Measurements from ENCODE around the gene MANBA.

The MANBA gene

GRCh38 chr4:102678107-102678506 is 82.7 kb downstream of the MANBA start:
- no peak for DNase-seq (ENCODE audit: low spot score)

- no peak for DNase-seq (ENCODE audit: low spot score)
Measured at GRCh38 chr4:102675141-102675540, 85.6 kb downstream of the MANBA start.

- no peak for DNase-seq (ENCODE audit: low spot score)
Measured at GRCh38 chr4:102667001-102667400, 93.8 kb downstream of the MANBA start.

- DNase-seq (ENCODE audit: low spot score): no peak
Measured at GRCh38 chr4:102665527-102665926, 95.2 kb downstream of the MANBA start.

- DNase-seq (ENCODE audit: low spot score): no peak
Measured at GRCh38 chr4:102663073-102663472, 97.7 kb downstream of the MANBA start.

GRCh38 chr4:102657206-102657605 is 103.6 kb downstream of the MANBA start:
- DNase-seq (ENCODE audit: low spot score): no peak

GRCh38 chr4:102647117-102647516 is 113.7 kb downstream of the MANBA start:
- DNase-seq (ENCODE audit: low spot score): no peak

- DNase-seq (ENCODE audit: low spot score): no peak
Measured at GRCh38 chr4:102642631-102643298, 118.0 kb downstream of the MANBA start.

GRCh38 chr4:102641793-102642192 is 119.0 kb downstream of the MANBA start:
- DNase-seq (ENCODE audit: low spot score): no peak

- no peak for DNase-seq (ENCODE audit: low spot score)
Measured at GRCh38 chr4:102640669-102641068, 120.1 kb downstream of the MANBA start.

- peak; percentile 20 for DNase-seq (ENCODE audit: low spot score)
Measured at GRCh38 chr4:102639598-102639997, 121.2 kb downstream of the MANBA start.

- DNase-seq (ENCODE audit: low spot score): no peak
Measured at GRCh38 chr4:102638621-102639020, 122.1 kb downstream of the MANBA start.

- no peak for DNase-seq (ENCODE audit: low spot score)
Measured at GRCh38 chr4:102637391-102637790, 123.4 kb downstream of the MANBA start.

GRCh38 chr4:102633100-102633499 is 127.7 kb downstream of the MANBA start:
- no peak for DNase-seq (ENCODE audit: low spot score)

- DNase-seq (ENCODE audit: low spot score): no peak
Measured at GRCh38 chr4:102632241-102633065, 128.3 kb downstream of the MANBA start.

GRCh38 chr4:102631616-102632015 is 129.2 kb downstream of the MANBA start:
- no peak for DNase-seq (ENCODE audit: low spot score)

- DNase-seq (ENCODE audit: low spot score): no peak
Measured at GRCh38 chr4:102629673-102630072, 131.1 kb downstream of the MANBA start.

- DNase-seq (ENCODE audit: low spot score): peak; percentile 71
Measured at GRCh38 chr4:102627831-102628523, 132.8 kb downstream of the MANBA start.

GRCh38 chr4:102625232-102625930 is 135.4 kb downstream of the MANBA start:
- DNase-seq (ENCODE audit: low spot score): peak; percentile 82

- DNase-seq (ENCODE audit: low spot score): no peak
Measured at GRCh38 chr4:102624505-102624904, 136.3 kb downstream of the MANBA start.

- DNase-seq (ENCODE audit: low spot score): no peak
Measured at GRCh38 chr4:102623622-102624021, 137.1 kb downstream of the MANBA start.
